ENCODE data around the gene NEMP2. TPM values are rescaled to one million over a fixed set of nuclear protein-coding genes. Genes with fewer than 3 reads are reported as not detected.

NEMP2 gene
- total and polyA plus RNA-seq, 2 of the 8 experiments (the other 6 are each of a cell fraction or from before 2014, with no cell fraction given) = 3.1 to 5.3 TPM

GRCh38 chr2:190454795-190455194, 79.7 kb downstream of the NEMP2 start:
- Histone ChIP-seq H2AK5ac (ENCODE audit: low read depth, low read length) (no peak overlapping the region), H3K79me1 (ENCODE audit: low read depth, low read length) (no peaks in the 10 kb centered on the region), H3K56ac (replicated peaks; ENCODE audit: insufficient read length, low read depth, low read length) (no peak overlapping the region), H4K5ac (ENCODE audit: insufficient read length, low read depth, low read length) (no peak overlapping the region), H3K79me2 (ENCODE audit: control insufficient read depth in 1 of 2, insufficient read depth in 2 of 2, low read length in 2 of 2) (no peaks in the 10 kb centered on the region), H3K9ac (replicated peaks in 1 of 4; ENCODE audit: extremely low read depth in 1 of 4, low read depth in 3 of 4, low read length in 3 of 4) (no peak overlapping the region), H2BK5ac (ENCODE audit: low read depth, low read length) (no peak overlapping the region), H2BK12ac (ENCODE audit: low read depth, low read length) (no peak overlapping the region), H3K9me3 (ENCODE audit: insufficient read depth in 2 of 2, low read depth in 1 of 2, low read length in 1 of 2) (no peaks in the 10 kb centered on the region), H2BK120ac (replicated peaks; ENCODE audit: low read depth, low read length) (no peak overlapping the region), H3K4me2 (ENCODE audit: insufficient read depth in 1 of 2, low read depth in 2 of 2, low read length in 2 of 2) (no peak overlapping the region), H3K4ac (replicated peaks; ENCODE audit: insufficient read length, low read depth, low read length) (no peak overlapping the region), H3K4me1 (replicated peaks in 1 of 4; ENCODE audit: control insufficient read depth in 3 of 4, insufficient read depth in 4 of 4, low read length in 3 of 4) (no peaks in the 10 kb centered on the region), H3K14ac (ENCODE audit: insufficient read length) (no peak overlapping the region), H4K91ac (replicated peaks; ENCODE audit: insufficient read length, low read length) (no peak overlapping the region), H3K4me3 (ENCODE audit: extremely low read depth in 1 of 4, insufficient read depth in 2 of 4, low read depth in 3 of 4, low read length in 4 of 4) (no peak overlapping the region), H2AFZ (ENCODE audit: low read length) (no peak overlapping the region), H2BK15ac (ENCODE audit: low read length) (no peak overlapping the region), H3K27me3 (replicated peaks in 1 of 4; ENCODE audit: control insufficient read depth in 3 of 4, extremely low read depth in 1 of 4, insufficient read depth in 3 of 4, low read length in 3 of 4) (no peaks in the 10 kb centered on the region), H4K20me1 (replicated peaks in 1 of 2; ENCODE audit: control insufficient read depth in 1 of 2, insufficient read depth in 2 of 2, low read length in 2 of 2) (peaks cover 0 to 2% of the 10 kb centered on the region in 2 experiments), H3K36me3 (ENCODE audit: control insufficient read depth in 2 of 4, insufficient read depth in 4 of 4, low read length in 3 of 4) (no peaks in the 10 kb centered on the region), H4K8ac (ENCODE audit: extremely low read depth, insufficient read depth, low read length) (no peak overlapping the region), H2BK20ac (ENCODE audit: low read length) (no peak overlapping the region), H3K18ac (ENCODE audit: extremely low read depth, low read length) (no peak overlapping the region), H3K23ac (ENCODE audit: insufficient read length) (no peak overlapping the region), H3K27ac (ENCODE audit: low read depth, low read length) (no peak overlapping the region), H3K23me2 (ENCODE audit: low read depth, low read length) (no peaks in the 10 kb centered on the region)
- no peak for DNase-seq (ENCODE audit: low read depth in 1 of 2, low spot score in 2 of 2)
- 100% methylated on average over 2 of the region's 2 CpGs; no CpG with 5 or more reads in 1 of the 2 experiments for WGBS, 2 experiments (ENCODE audit: extremely low coverage in 1 of 2, insufficient coverage in 1 of 2, insufficient read length in 1 of 2, insufficient replicate concordance in 2 of 2, low coverage in 1 of 2, low lambda C conversion rate in 2 of 2, missing lambda C conversion rate in 1 of 2)
- ChIA-PET POLR2A (ENCODE audit: partially characterized antibody) (no interaction called here), CTCF (ENCODE audit: partially characterized antibody) (no interaction called here)
- FAIRE-seq = no peak
- no peak for TF ChIP-seq SRF (IDR thresholded peaks at IDR 0.05; ENCODE audit: low read depth, low read length)
- TF ChIP-seq KDM1A (IDR thresholded peaks at IDR 0.05; ENCODE audit: borderline replicate concordance, low read length) = no peak
- no peak for TF ChIP-seq NANOG (IDR thresholded peaks at IDR 0.05; ENCODE audit: insufficient read depth, low read depth, low read length, poor library complexity, severe bottlenecking)
- no peak for TF ChIP-seq TAF1 (IDR thresholded peaks at IDR 0.05; ENCODE audit: low read depth, low read length)
- TF ChIP-seq, protein P1, sequence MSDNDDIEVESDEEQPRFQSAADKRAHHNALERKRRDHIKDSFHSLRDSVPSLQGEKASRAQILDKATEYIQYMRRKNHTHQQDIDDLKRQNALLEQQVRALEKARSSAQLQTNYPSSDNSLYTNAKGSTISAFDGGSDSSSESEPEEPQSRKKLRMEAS (IDR thresholded peaks at IDR 0.05) = no peak
- TF ChIP-seq EP300 (IDR thresholded peaks at IDR 0.05; ENCODE audit: borderline replicate concordance in 1 of 2, low read depth in 2 of 2, low read length in 2 of 2) = no peak
- TF ChIP-seq CREB1 (IDR thresholded peaks at IDR 0.05) = no peak
- no peak for TF ChIP-seq YY1 (IDR thresholded peaks at IDR 0.05; ENCODE audit: low read depth, low read length)
- no peak for TF ChIP-seq ATF3 (IDR thresholded peaks at IDR 0.05; ENCODE audit: insufficient read depth, low read depth, low read length)
- no peak for TF ChIP-seq ASH2L (IDR thresholded peaks at IDR 0.05; ENCODE audit: low read length)
- no peak for TF ChIP-seq KDM4A (IDR thresholded peaks at IDR 0.05; ENCODE audit: low read depth, low read length, severe bottlenecking)
- no peak for TF ChIP-seq SIRT6 (IDR thresholded peaks at IDR 0.05; ENCODE audit: low read length)

All from H1 (cell line).